SK-N-SH treated with all-trans-retinoic acid at 6 μM for 48 hours (cell line): ENCODE results near the gene FAM186B.

Experiments
- ATAC-seq: fragments of 200-7000 bp; cut with Tn5 transposase; 3 replicates; pipeline ENCODE4 v1.9.1; 2020; ENCODE audit warnings: mild to moderate bottlenecking, moderate library complexity
- ARNTL ChIP-seq: fragments of 450-650 bp; formaldehyde crosslinking; IDR thresholded peaks from 2 replicates; pipeline ENCODE4 v1.5.0; 2020; ENCODE audit warnings: low read depth, mild to moderate bottlenecking, moderate library complexity, borderline replicate concordance
- BACH2 ChIP-seq: fragments of 250-450 bp; sonication (Bioruptor Pico); IDR thresholded peaks from 2 replicates; pipeline ENCODE4 v1.9.0; 2021; ENCODE audit warnings: mild to moderate bottlenecking, borderline replicate concordance
- ESRRG ChIP-seq: fragments of 250-450 bp; sonication (Bioruptor Pico); IDR thresholded peaks from 2 replicates; pipeline ENCODE4 v1.6.1; 2021; ENCODE audit warnings: mild to moderate bottlenecking
- GLIS3 ChIP-seq: fragments of 250-450 bp; sonication (Bioruptor Pico); IDR thresholded peaks from 2 replicates; pipeline ENCODE4 v1.5.0; 2020; ENCODE audit warnings: mild to moderate bottlenecking, moderate library complexity
- ISL1 ChIP-seq: fragments of 250-450 bp; sonication (Bioruptor Pico); IDR thresholded peaks from 2 replicates; pipeline ENCODE4 v2.1.2; 2022; ENCODE audit warnings: mild to moderate bottlenecking, moderate library complexity
- OSR1 ChIP-seq: fragments of 250-450 bp; sonication (Bioruptor Pico); IDR thresholded peaks from 2 replicates; pipeline ENCODE4 v1.8.0; 2022; ENCODE audit warnings: moderate library complexity, mild to moderate bottlenecking, inconsistent platforms
- PPARA ChIP-seq: fragments of 250-450 bp; sonication (Bioruptor Pico); IDR thresholded peaks from 2 replicates; pipeline ENCODE4 v1.5.0; 2020; ENCODE audit warnings: mild to moderate bottlenecking, borderline replicate concordance
- RARB ChIP-seq: fragments of 250-450 bp; sonication (Bioruptor Pico); IDR thresholded peaks from 2 replicates; pipeline ENCODE4 v1.8.0; 2021; ENCODE audit warnings: mild to moderate bottlenecking, moderate library complexity
- TCF4 ChIP-seq: fragments of 250-450 bp; sonication (Bioruptor Pico); IDR thresholded peaks from 2 replicates; pipeline ENCODE4 v1.8.0; 2021; ENCODE audit warnings: mild to moderate bottlenecking, moderate library complexity, borderline replicate concordance
- TOX ChIP-seq: fragments of 250-450 bp; sonication (Bioruptor Pico); IDR thresholded peaks from 2 replicates; pipeline ENCODE4 v1.8.0; 2021; ENCODE audit warnings: mild to moderate bottlenecking, moderate library complexity, borderline replicate concordance
- ZFP3 ChIP-seq: fragments of 250-450 bp; sonication (Bioruptor Pico); IDR thresholded peaks from 2 replicates; pipeline ENCODE4 v1.5.0; 2020; ENCODE audit warnings: mild to moderate bottlenecking, moderate library complexity
- ZFP30 ChIP-seq: fragments of 450-650 bp; formaldehyde crosslinking; IDR thresholded peaks from 2 replicates; pipeline ENCODE4 v1.5.0; 2022; ENCODE audit warnings: mild to moderate bottlenecking, moderate library complexity
- ZNF565 ChIP-seq: fragments of 450-650 bp; formaldehyde crosslinking; conservative IDR thresholded peaks from 2 replicates; pipeline ENCODE4 v1.5.0; 2020; ENCODE audit warnings: low read depth, mild to moderate bottlenecking, moderate library complexity
- ZNF70 ChIP-seq: fragments of 450-650 bp; formaldehyde crosslinking; IDR thresholded peaks from 2 replicates; pipeline ENCODE4 v1.5.0; 2020; ENCODE audit warnings: mild to moderate bottlenecking, moderate library complexity
- ZNF8 ChIP-seq: fragments of 450-650 bp; formaldehyde crosslinking; IDR thresholded peaks from 2 replicates; pipeline ENCODE4 v1.5.0; 2020; ENCODE audit warnings: mild to moderate bottlenecking, moderate library complexity
- TF ChIP-seq, protein P1 (sequence below): fragments of 250-450 bp; sonication (Bioruptor Pico); IDR thresholded peaks from 2 replicates; pipeline ENCODE4 v1.5.1; 2021; ENCODE audit warnings: mild to moderate bottlenecking, moderate library complexity
- TF ChIP-seq, protein P2 (sequence below): fragments of 250-450 bp; sonication (Bioruptor Pico); IDR thresholded peaks from 2 replicates; pipeline ENCODE4 v1.5.0; 2020; ENCODE audit warnings: mild to moderate bottlenecking, moderate library complexity
- TF ChIP-seq, protein P3 (sequence below): fragments of 250-450 bp; sonication (Bioruptor Pico); IDR thresholded peaks from 2 replicates; pipeline ENCODE4 v1.8.0; 2020; ENCODE audit warnings: mild to moderate bottlenecking, moderate library complexity, borderline replicate concordance
- TF ChIP-seq, protein P4 (sequence below): fragments of 250-450 bp; sonication (Bioruptor Pico); IDR thresholded peaks from 2 replicates; pipeline ENCODE4 v1.5.1; 2020; ENCODE audit warnings: low read depth, mild to moderate bottlenecking, moderate library complexity
- TF ChIP-seq, protein P5 (sequence below): fragments of 250-450 bp; sonication (Bioruptor Pico); IDR thresholded peaks from 2 replicates; pipeline ENCODE4 v1.8.0; 2021; ENCODE audit warnings: low read depth, mild to moderate bottlenecking, moderate library complexity, borderline replicate concordance

The FAM186B gene

DNA sequence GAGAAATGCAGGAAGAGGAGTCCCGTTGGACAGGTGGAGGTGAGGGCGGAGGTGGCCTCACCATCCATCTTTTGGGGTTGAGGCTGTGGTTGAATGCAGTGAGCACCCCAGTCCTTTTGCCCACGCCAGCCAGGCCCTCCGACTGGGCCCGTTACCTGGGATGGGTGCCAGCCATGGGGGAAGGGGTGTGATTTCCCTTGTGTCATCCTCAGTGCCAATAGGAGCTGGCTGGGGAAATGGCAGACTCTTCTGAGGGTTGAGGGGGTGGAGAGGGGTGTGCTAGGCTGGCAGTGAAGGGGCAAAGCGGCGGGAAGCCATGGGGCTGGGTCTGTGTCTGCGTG is 57.0 kb downstream of the FAM186B start:
- TF ChIP-seq RARB (CRISPR knock-in tag) (no peak), ISL1 (CRISPR knock-in tag) (no peak), TOX (CRISPR knock-in tag) (no peak), PPARA (CRISPR knock-in tag) (no peak), ESRRG (CRISPR knock-in tag) (no peak), ZFP3 (CRISPR knock-in tag) (no peak), ZNF8 (no peak), ARNTL (CRISPR knock-in tag) (no peak)
- TF ChIP-seq, protein P1, sequence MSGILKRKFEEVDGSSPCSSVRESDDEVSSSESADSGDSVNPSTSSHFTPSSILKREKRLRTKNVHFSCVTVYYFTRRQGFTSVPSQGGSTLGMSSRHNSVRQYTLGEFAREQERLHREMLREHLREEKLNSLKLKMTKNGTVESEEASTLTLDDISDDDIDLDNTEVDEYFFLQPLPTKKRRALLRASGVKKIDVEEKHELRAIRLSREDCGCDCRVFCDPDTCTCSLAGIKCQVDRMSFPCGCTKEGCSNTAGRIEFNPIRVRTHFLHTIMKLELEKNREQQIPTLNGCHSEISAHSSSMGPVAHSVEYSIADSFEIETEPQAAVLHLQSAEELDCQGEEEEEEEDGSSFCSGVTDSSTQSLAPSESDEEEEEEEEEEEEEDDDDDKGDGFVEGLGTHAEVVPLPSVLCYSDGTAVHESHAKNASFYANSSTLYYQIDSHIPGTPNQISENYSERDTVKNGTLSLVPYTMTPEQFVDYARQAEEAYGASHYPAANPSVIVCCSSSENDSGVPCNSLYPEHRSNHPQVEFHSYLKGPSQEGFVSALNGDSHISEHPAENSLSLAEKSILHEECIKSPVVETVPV (CRISPR knock-in tag) = no peak
- TF ChIP-seq, protein P2, sequence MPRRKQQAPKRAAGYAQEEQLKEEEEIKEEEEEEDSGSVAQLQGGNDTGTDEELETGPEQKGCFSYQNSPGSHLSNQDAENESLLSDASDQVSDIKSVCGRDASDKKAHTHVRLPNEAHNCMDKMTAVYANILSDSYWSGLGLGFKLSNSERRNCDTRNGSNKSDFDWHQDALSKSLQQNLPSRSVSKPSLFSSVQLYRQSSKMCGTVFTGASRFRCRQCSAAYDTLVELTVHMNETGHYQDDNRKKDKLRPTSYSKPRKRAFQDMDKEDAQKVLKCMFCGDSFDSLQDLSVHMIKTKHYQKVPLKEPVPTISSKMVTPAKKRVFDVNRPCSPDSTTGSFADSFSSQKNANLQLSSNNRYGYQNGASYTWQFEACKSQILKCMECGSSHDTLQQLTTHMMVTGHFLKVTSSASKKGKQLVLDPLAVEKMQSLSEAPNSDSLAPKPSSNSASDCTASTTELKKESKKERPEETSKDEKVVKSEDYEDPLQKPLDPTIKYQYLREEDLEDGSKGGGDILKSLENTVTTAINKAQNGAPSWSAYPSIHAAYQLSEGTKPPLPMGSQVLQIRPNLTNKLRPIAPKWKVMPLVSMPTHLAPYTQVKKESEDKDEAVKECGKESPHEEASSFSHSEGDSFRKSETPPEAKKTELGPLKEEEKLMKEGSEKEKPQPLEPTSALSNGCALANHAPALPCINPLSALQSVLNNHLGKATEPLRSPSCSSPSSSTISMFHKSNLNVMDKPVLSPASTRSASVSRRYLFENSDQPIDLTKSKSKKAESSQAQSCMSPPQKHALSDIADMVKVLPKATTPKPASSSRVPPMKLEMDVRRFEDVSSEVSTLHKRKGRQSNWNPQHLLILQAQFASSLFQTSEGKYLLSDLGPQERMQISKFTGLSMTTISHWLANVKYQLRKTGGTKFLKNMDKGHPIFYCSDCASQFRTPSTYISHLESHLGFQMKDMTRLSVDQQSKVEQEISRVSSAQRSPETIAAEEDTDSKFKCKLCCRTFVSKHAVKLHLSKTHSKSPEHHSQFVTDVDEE (CRISPR knock-in tag) = no peak
- no peak for ATAC-seq

DNA sequence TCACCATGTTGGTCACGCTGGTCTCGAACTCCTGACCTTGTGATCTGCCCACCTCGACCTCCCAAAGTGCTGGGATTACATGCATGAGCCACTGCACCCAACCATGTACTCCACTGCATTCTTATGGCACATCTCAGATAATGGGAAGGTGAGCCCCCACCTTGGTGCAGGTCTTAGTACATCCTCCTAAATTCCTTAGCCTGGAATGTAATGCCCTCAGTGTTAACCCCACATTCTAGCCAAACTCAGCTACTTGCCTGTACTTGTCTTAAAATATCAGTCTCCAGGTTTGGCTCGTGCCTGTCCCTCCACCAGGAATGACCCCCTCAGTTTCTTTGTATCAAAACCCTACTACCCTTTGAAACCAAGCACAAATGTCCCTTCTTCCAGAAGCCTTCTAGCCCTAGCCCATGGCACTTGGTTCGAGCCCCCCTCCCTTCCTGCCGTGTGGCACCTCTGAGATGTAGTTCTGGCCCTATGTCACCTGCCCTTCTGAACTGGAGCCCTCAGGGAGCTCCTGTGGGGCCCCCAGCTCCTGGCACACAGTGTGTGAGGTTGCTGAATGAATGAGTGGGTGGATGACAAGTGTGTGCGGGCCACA is 58.2 kb downstream of the FAM186B start:
- no peak for ATAC-seq
- TF ChIP-seq PPARA (CRISPR knock-in tag) (no peak), ESRRG (CRISPR knock-in tag) (no peak), ISL1 (CRISPR knock-in tag) (no peak), ZNF8 (no peak), OSR1 (CRISPR knock-in tag) (no peak), BACH2 (no peak), TOX (CRISPR knock-in tag) (no peak), RARB (CRISPR knock-in tag) (no peak), GLIS3 (no peak), ZNF565 (CRISPR knock-in tag) (no peak), ARNTL (CRISPR knock-in tag) (no peak), ZFP30 (no peak), ZNF70 (CRISPR knock-in tag) (no peak)
- TF ChIP-seq, protein P3, sequence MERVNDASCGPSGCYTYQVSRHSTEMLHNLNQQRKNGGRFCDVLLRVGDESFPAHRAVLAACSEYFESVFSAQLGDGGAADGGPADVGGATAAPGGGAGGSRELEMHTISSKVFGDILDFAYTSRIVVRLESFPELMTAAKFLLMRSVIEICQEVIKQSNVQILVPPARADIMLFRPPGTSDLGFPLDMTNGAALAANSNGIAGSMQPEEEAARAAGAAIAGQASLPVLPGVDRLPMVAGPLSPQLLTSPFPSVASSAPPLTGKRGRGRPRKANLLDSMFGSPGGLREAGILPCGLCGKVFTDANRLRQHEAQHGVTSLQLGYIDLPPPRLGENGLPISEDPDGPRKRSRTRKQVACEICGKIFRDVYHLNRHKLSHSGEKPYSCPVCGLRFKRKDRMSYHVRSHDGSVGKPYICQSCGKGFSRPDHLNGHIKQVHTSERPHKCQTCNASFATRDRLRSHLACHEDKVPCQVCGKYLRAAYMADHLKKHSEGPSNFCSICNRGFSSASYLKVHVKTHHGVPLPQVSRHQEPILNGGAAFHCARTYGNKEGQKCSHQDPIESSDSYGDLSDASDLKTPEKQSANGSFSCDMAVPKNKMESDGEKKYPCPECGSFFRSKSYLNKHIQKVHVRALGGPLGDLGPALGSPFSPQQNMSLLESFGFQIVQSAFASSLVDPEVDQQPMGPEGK (CRISPR knock-in tag) = no peak
- TF ChIP-seq, protein P2 (CRISPR knock-in tag) = no peak
- TF ChIP-seq, protein P4, sequence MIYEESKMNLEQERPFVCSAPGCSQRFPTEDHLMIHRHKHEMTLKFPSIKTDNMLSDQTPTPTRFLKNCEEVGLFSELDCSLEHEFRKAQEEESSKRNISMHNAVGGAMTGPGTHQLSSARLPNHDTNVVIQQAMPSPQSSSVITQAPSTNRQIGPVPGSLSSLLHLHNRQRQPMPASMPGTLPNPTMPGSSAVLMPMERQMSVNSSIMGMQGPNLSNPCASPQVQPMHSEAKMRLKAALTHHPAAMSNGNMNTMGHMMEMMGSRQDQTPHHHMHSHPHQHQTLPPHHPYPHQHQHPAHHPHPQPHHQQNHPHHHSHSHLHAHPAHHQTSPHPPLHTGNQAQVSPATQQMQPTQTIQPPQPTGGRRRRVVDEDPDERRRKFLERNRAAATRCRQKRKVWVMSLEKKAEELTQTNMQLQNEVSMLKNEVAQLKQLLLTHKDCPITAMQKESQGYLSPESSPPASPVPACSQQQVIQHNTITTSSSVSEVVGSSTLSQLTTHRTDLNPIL = no peak

DNA sequence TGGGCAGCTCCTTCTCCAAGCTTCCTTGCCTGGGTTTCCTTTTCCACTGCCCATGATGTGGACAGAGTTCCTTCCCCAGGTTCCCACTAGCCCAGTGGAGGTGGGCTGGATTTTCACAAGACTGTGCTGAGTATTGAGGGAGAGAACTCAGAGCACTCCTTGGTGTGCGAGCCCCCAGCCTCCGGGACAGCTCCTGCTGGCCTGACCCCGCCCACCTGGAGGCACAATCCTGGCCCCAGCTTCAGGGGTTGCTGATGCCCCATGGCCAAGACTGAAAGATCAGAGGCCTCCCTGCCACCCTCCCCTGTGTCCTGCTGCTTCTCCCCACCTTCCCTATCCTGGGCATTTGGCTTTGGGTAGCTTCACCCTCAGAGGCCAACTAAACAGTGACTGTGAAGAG is 59.0 kb downstream of the FAM186B start:
- TF ChIP-seq ZNF8 (no peak), ZNF70 (CRISPR knock-in tag) (no peak), GLIS3 (no peak), ESRRG (CRISPR knock-in tag) (no peak), OSR1 (CRISPR knock-in tag) (no peak), TOX (CRISPR knock-in tag) (no peak), ARNTL (CRISPR knock-in tag) (no peak), BACH2 (no peak), ZFP3 (CRISPR knock-in tag) (no peak), TCF4 (CRISPR knock-in tag) (no peak)
- TF ChIP-seq, protein P5, sequence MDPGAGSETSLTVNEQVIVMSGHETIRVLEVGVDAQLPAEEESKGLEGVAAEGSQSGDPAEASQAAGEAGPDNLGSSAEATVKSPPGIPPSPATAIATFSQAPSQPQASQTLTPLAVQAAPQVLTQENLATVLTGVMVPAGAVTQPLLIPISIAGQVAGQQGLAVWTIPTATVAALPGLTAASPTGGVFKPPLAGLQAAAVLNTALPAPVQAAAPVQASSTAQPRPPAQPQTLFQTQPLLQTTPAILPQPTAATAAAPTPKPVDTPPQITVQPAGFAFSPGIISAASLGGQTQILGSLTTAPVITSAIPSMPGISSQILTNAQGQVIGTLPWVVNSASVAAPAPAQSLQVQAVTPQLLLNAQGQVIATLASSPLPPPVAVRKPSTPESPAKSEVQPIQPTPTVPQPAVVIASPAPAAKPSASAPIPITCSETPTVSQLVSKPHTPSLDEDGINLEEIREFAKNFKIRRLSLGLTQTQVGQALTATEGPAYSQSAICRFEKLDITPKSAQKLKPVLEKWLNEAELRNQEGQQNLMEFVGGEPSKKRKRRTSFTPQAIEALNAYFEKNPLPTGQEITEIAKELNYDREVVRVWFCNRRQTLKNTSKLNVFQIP = no peak
- TF ChIP-seq, protein P3 (CRISPR knock-in tag) = no peak
- ATAC-seq = no peak
